GM23248 (cell line): Measurements from ENCODE around the gene ZNF304. TPM values are rescaled to one million over a fixed set of nuclear protein-coding genes. Genes with fewer than 3 reads are reported as not detected.

Source experiments
- DNase-seq: peaks from one replicate; pipeline ENCODE4 v3.0.0-alpha.2; 2015
- H2AFZ ChIP-seq: fragments of 200-600 bp; sonication (generic); 2 replicates; pipeline ENCODE4 v1.6.1; 2016; ENCODE audit warnings: antibody characterized with exemption
- H3F3A ChIP-seq: fragments of 200-600 bp; sonication (generic); 2 replicates; pipeline ENCODE4 v1.6.1; 2016; ENCODE audit warnings: mild to moderate bottlenecking, antibody characterized with exemption, mixed run types; ENCODE audit not compliant: insufficient read depth
- H3K27ac ChIP-seq: fragments of 200-600 bp; sonication (generic); 2 replicates; pipeline ENCODE4 v1.5.1; 2016; ENCODE audit warnings: mild to moderate bottlenecking
- H3K27me3 ChIP-seq: fragments of 200-600 bp; sonication (generic); replicated peaks from 2 replicates; pipeline ENCODE4 v1.6.1; 2016; ENCODE audit warnings: mild to moderate bottlenecking; ENCODE audit not compliant: insufficient read depth
- H3K36me3 ChIP-seq: fragments of 200-600 bp; sonication (generic); 2 replicates; pipeline ENCODE4 v1.6.1; 2016; ENCODE audit warnings: low read depth, mild to moderate bottlenecking
- H3K4me1 ChIP-seq: fragments of 200-600 bp; sonication (generic); 2 replicates; pipeline ENCODE4 v1.6.1; 2016; ENCODE audit warnings: mild to moderate bottlenecking; ENCODE audit not compliant: insufficient read depth
- H3K4me2 ChIP-seq: fragments of 200-600 bp; sonication (generic); one replicate; pipeline ENCODE4 v1.6.1; 2016; ENCODE audit warnings: mild to moderate bottlenecking; ENCODE audit not compliant: unreplicated experiment
- H3K4me3 ChIP-seq: fragments of 200-600 bp; sonication (generic); 2 replicates; pipeline ENCODE4 v1.5.1; 2016; ENCODE audit warnings: mild to moderate bottlenecking
- H3K79me2 ChIP-seq: fragments of 200-600 bp; sonication (generic); 2 replicates; pipeline ENCODE4 v1.6.1; 2016; ENCODE audit warnings: mild to moderate bottlenecking; ENCODE audit not compliant: insufficient read depth
- H3K9ac ChIP-seq: fragments of 200-600 bp; sonication (generic); 2 replicates; pipeline ENCODE4 v1.6.1; 2016; ENCODE audit warnings: mild to moderate bottlenecking
- H3K9me2 ChIP-seq: fragments of 200-600 bp; sonication (generic); 2 replicates; pipeline ENCODE4 v1.6.1; 2016; ENCODE audit warnings: mixed run types, mild to moderate bottlenecking, moderate library complexity; ENCODE audit not compliant: insufficient read depth
- H3K9me3 ChIP-seq: fragments of 200-600 bp; sonication (generic); one replicate; pipeline ENCODE4 v1.6.1; 2017; ENCODE audit warnings: low read depth
- H4K20me1 ChIP-seq: fragments of 200-600 bp; sonication (generic); 2 replicates; pipeline ENCODE4 v1.6.0; 2016; ENCODE audit not compliant: insufficient read depth
- EZH2 ChIP-seq: fragments of 200-600 bp; sonication (generic); IDR thresholded peaks from 2 replicates; pipeline ENCODE4 v1.6.1; 2018; ENCODE audit warnings: antibody characterized with exemption, mild to moderate bottlenecking; ENCODE audit not compliant: insufficient read depth, poor library complexity, severe bottlenecking
- EZH2phosphoT487 ChIP-seq: fragments of 200-600 bp; sonication (generic); IDR thresholded peaks from 2 replicates; pipeline ENCODE4 v1.6.1; 2018; ENCODE audit warnings: antibody characterized with exemption, moderate library complexity, mild to moderate bottlenecking, low read depth; ENCODE audit not compliant: insufficient read depth
- WGBS, 2 experiments: methylation state at CpG; one replicate each; pipeline ENCODE4 v1.1.6; 2015 to 2017; ENCODE audit warnings: low lambda C conversion rate in 2 of 2, low coverage in 1 of 2; ENCODE audit errors: missing lambda C conversion rate in 2 of 2; 5-methylcytosine and 5-hydroxymethylcytosine counted together
- in situ Hi-C: fragments of 300-500 bp; cut with MboI; formaldehyde crosslinking; loops from 2 replicates; pipeline ENCODE4 v1.15.0; 2020
- polyA plus RNA-seq: library from polyadenylated mRNA; unstranded; fragments of >200 nt; fragmentation: Nextera tagmentation; extraction: Ambion mirVana; gene quantifications from 2 replicates; pipeline ENCODE4 v1.2.1, GENCODE V29; 2016
- total RNA-seq: library from RNA; depleted of rRNA; stranded (reverse); fragments of >200 nt; shearing (Covaris generic); gene quantifications from 2 replicates; pipeline ENCODE4 v1.2.3, GENCODE V29; 2014; rRNA removed

ZNF304 gene
- total RNA-seq (7.8 and 8.7 TPM in 2 replicates), polyA plus RNA-seq (4.2 and 4.8 TPM in 2 replicates)

- in situ Hi-C loops: no loop called here
- 0 to 1% methylated on average over 57 of the region's 57 CpGs for WGBS, 2 experiments
- H3K36me3 ChIP-seq: peaks cover 8% of the 10 kb centered on the region; the same call in 1 of the 2 replicates
- H3K4me3 ChIP-seq: peak within 1 kb of the TSS; percentile 86
- DNase-seq: peak; percentile 98
- no peaks in the 10 kb centered on the region for H3K9me3 ChIP-seq
- H3K9me2 ChIP-seq: no peaks in the 10 kb centered on the region
- peaks cover 8% of the 10 kb centered on the region; the same call in 1 of the 2 replicates for H3F3A ChIP-seq
- H3K27me3 ChIP-seq: no peaks in the 10 kb centered on the region
- H4K20me1 ChIP-seq: no peaks in the 10 kb centered on the region
- TF ChIP-seq EZH2phosphoT487 (no peak), EZH2 (no peak)
- peak within 1 kb of the TSS; percentile 98 for H2AFZ ChIP-seq
- H3K4me1 ChIP-seq: peaks cover 23% of the 10 kb centered on the region
- peaks cover 50% of the 10 kb centered on the region for H3K79me2 ChIP-seq
- H3K27ac ChIP-seq: peak within 1 kb of the TSS; percentile 79
- H3K9ac ChIP-seq: peak within 1 kb of the TSS; percentile 95
- H3K4me2 ChIP-seq: peak within 1 kb of the TSS; percentile 95
These were observed at the start of gene ZNF304 for GRCh38 chr19:57350877-57351805. ZNF304 (plus strand) TSS chr19:57351271; CDS start chr19:57351665, 394 bp downstream.

GRCh38 chr19:57302020-57302465, 49.0 kb upstream of the ZNF304 start:
- peak; percentile 98 for DNase-seq
- H2AFZ ChIP-seq: no peak overlapping the region
- H3K4me1 ChIP-seq: peaks cover 18% of the 10 kb centered on the region
- peaks cover 16% of the 10 kb centered on the region; the same call in 1 of the 2 replicates for H4K20me1 ChIP-seq
- in situ Hi-C loops: no loop called here
- H3K27ac ChIP-seq: peak overlapping the region; percentile 90
- H3K4me3 ChIP-seq: no peak overlapping the region
- H3K9me3 ChIP-seq: no peaks in the 10 kb centered on the region
- no peaks in the 10 kb centered on the region for H3K9me2 ChIP-seq
- H3K36me3 ChIP-seq: peaks cover 21% of the 10 kb centered on the region
- H3K9ac ChIP-seq: peak overlapping the region; percentile 57
- peaks cover 36% of the 10 kb centered on the region for H3F3A ChIP-seq
- peaks cover 85% of the 10 kb centered on the region for H3K79me2 ChIP-seq
- TF ChIP-seq EZH2phosphoT487 (no peak), EZH2 (no peak)
- peak overlapping the region; percentile 18 for H3K4me2 ChIP-seq
- no peaks in the 10 kb centered on the region for H3K27me3 ChIP-seq
- 9 to 26% methylated on average over 1 of the region's 1 CpG for WGBS, 2 experiments

GRCh38 chr19:57302727-57303401, 48.2 kb upstream of the ZNF304 start:
- no peaks in the 10 kb centered on the region for H3K9me3 ChIP-seq
- DNase-seq: no peak
- H3K4me1 ChIP-seq: peaks cover 18% of the 10 kb centered on the region
- peaks cover 21% of the 10 kb centered on the region for H3K36me3 ChIP-seq
- peak overlapping the region; percentile 90 for H3K27ac ChIP-seq
- H2AFZ ChIP-seq: no peak overlapping the region
- H3K79me2 ChIP-seq: peaks cover 76% of the 10 kb centered on the region
- peak overlapping the region; percentile 57 for H3K9ac ChIP-seq
- TF ChIP-seq EZH2: no peak
- no peak for TF ChIP-seq EZH2phosphoT487
- 98% methylated on average over 7 of the region's 7 CpGs for WGBS, 2 experiments
- H4K20me1 ChIP-seq: peaks cover 16% of the 10 kb centered on the region; the same call in 1 of the 2 replicates
- H3K9me2 ChIP-seq: no peaks in the 10 kb centered on the region
- peak overlapping the region; percentile 18 for H3K4me2 ChIP-seq
- no peaks in the 10 kb centered on the region for H3K27me3 ChIP-seq
- H3K4me3 ChIP-seq: no peak overlapping the region
- peaks cover 33% of the 10 kb centered on the region for H3F3A ChIP-seq
- in situ Hi-C loops: no loop called here

GRCh38 chr19:57305056-57305455, 46.0 kb upstream of the ZNF304 start:
- WGBS, 2 experiments: 93 to 100% methylated on average over 1 of the region's 1 CpG
- DNase-seq: no peak
- Histone ChIP-seq H3F3A (peaks cover 24% of the 10 kb centered on the region), H3K9me2 (no peaks in the 10 kb centered on the region), H3K27me3 (no peaks in the 10 kb centered on the region), H3K4me3 (no peak overlapping the region), H3K9me3 (no peaks in the 10 kb centered on the region), H3K27ac (no peak overlapping the region), H4K20me1 (peaks cover 16% of the 10 kb centered on the region; the same call in 1 of the 2 replicates), H3K36me3 (0 out of 2 replicates have a peak, but pooled peaks cover 11% of the 10 kb centered on the region), H3K79me2 (peaks cover 54% of the 10 kb centered on the region), H3K9ac (no peak overlapping the region), H3K4me1 (peaks cover 18% of the 10 kb centered on the region), H3K4me2 (no peak overlapping the region), H2AFZ (no peak overlapping the region)
- in situ Hi-C loops: no loop called here
- no peak for TF ChIP-seq EZH2
- TF ChIP-seq EZH2phosphoT487: no peak
